Medulla oblongata (tissue), 1 donor: Measurements from ENCODE around the gene EFHC2.

Experiments
- DNase-seq: peaks from one replicate; pipeline ENCODE4 v3.0.0-alpha.2; 2015; ENCODE audit errors: extremely low spot score

EFHC2 gene

GRCh38 chrX:44147130-44147529 lies 196.3 kb downstream of the EFHC2 start:
- no peak for DNase-seq

- no peak for DNase-seq
Measured at GRCh38 chrX:44144177-44144945, 199.1 kb downstream of the EFHC2 start.

- DNase-seq = no peak
Measured at GRCh38 chrX:44143061-44143602, 200.3 kb downstream of the EFHC2 start.

GRCh38 chrX:44130189-44130588 lies 213.3 kb downstream of the EFHC2 start:
- no peak for DNase-seq

- DNase-seq = no peak
Measured at GRCh38 chrX:44113337-44113736, 230.1 kb downstream of the EFHC2 start.

- no peak for DNase-seq
Measured at GRCh38 chrX:44106864-44107263, 236.6 kb downstream of the EFHC2 start.

- no peak for DNase-seq
Measured at GRCh38 chrX:44105228-44105913, 238.1 kb downstream of the EFHC2 start.

- no peak for DNase-seq
Measured at GRCh38 chrX:44104699-44105098, 238.8 kb downstream of the EFHC2 start.

- DNase-seq = no peak
Measured at GRCh38 chrX:44101281-44101680, 242.2 kb downstream of the EFHC2 start.

GRCh38 chrX:44099366-44099765 lies 244.1 kb downstream of the EFHC2 start:
- DNase-seq = no peak
